ENCODE measurements around the gene TACC3.
A peak's percentile ranks its signal among the peaks of the same experiment; 100 is the strongest.

Gene TACC3

GRCh38 chr4:1778642-1779392 is 57.5 kb downstream of the TACC3 start:
- DNase-seq: peak; percentile 39

GRCh38 chr4:1779588-1780382 is 58.5 kb downstream of the TACC3 start:
- no peak for DNase-seq

GRCh38 chr4:1780435-1780834 is 59.1 kb downstream of the TACC3 start:
- no peak for DNase-seq

GRCh38 chr4:1783015-1783414 is 61.7 kb downstream of the TACC3 start:
- DNase-seq: peak; percentile 53

- no peak for DNase-seq
Measured at GRCh38 chr4:1783970-1784369, 62.6 kb downstream of the TACC3 start.

- no peak for DNase-seq
Measured at GRCh38 chr4:1784395-1784788, 63.1 kb downstream of the TACC3 start.

GRCh38 chr4:1784789-1785591 is 63.7 kb downstream of the TACC3 start:
- no peak for DNase-seq

GRCh38 chr4:1785592-1785991 is 64.3 kb downstream of the TACC3 start:
- no peak for DNase-seq

GRCh38 chr4:1786544-1787362 is 65.4 kb downstream of the TACC3 start:
- DNase-seq: no peak

- no peak for DNase-seq
Measured at GRCh38 chr4:1787411-1788077, 66.2 kb downstream of the TACC3 start.

GRCh38 chr4:1788254-1788973 is 67.1 kb downstream of the TACC3 start:
- no peak for DNase-seq

GRCh38 chr4:1789552-1789951 is 68.2 kb downstream of the TACC3 start:
- DNase-seq: no peak

- DNase-seq: no peak
Measured at GRCh38 chr4:1790005-1790404, 68.7 kb downstream of the TACC3 start.

- no peak for DNase-seq
Measured at GRCh38 chr4:1792158-1792831, 71.0 kb downstream of the TACC3 start.

GRCh38 chr4:1792832-1793495 is 71.6 kb downstream of the TACC3 start, which contains the start of gene FGFR3:
Gene FGFR3 (plus strand): TSS chr4:1793293. CDS start chr4:1793935, 642 bp downstream.
- peak; percentile 87 for DNase-seq

- peak; percentile 76 for DNase-seq
Measured at GRCh38 chr4:1793496-1793840, 72.1 kb downstream of the TACC3 start.

- peak; percentile 63 for DNase-seq
Measured at GRCh38 chr4:1793940-1794808, 72.9 kb downstream of the TACC3 start.

Data from DMS53 (cell line).